NCI-H345 treated with DMSO at 0.1 percent for 48 hours (cell line): ENCODE results near the gene KCTD11.

Experiments
- DNase-seq: peaks from one replicate; lab custom pipeline; 2025; ENCODE audit not compliant: unreplicated experiment; lab: John Stamatoyannopoulos, UW

KCTD11 gene

GRCh38 chr17:7403043-7403726 is 51.2 kb downstream of the KCTD11 start:
- peak; percentile 14 for DNase-seq

GRCh38 chr17:7403727-7403976 is 51.7 kb downstream of the KCTD11 start:
- no peak for DNase-seq

- DNase-seq = peak; percentile 97
Observed at GRCh38 chr17:7403977-7404736, 52.2 kb downstream of the KCTD11 start, which contains the start of gene TMEM256. Gene TMEM256, minus strand, starts transcription at chr17:7404097. Its CDS starts 13 bp downstream, at chr17:7404084.
